Neural progenitor cell (in vitro differentiated cells): Measurements from ENCODE around the gene ARAF. TPM values are rescaled to one million over a fixed set of nuclear protein-coding genes. Genes with fewer than 3 reads are reported as not detected.

Experiments used
- DNase-seq: peaks from one replicate; pipeline ENCODE4 v3.0.0-alpha.2; 2016; ENCODE audit warnings: low spot score
- H2AFZ ChIP-seq: fragments of 200-600 bp; sonication (generic); replicated peaks from 2 replicates; pipeline ENCODE4 v1.6.1; 2016; ENCODE audit warnings: antibody characterized with exemption
- H3F3A ChIP-seq: fragments of 200-600 bp; sonication (generic); 2 replicates; pipeline ENCODE4 v1.6.1; 2016; ENCODE audit warnings: antibody characterized with exemption, low read depth
- H3K27ac ChIP-seq: fragments of 200-600 bp; sonication (generic); 2 replicates; pipeline ENCODE4 v1.5.1; 2016; ENCODE audit warnings: mild to moderate bottlenecking
- H3K27me3 ChIP-seq: fragments of 200-600 bp; sonication (generic); 2 replicates; pipeline ENCODE4 v1.6.1; 2016; ENCODE audit warnings: mild to moderate bottlenecking, moderate library complexity
- H3K36me3 ChIP-seq: fragments of 200-600 bp; sonication (generic); 2 replicates; pipeline ENCODE4 v1.5.1; 2016
- H3K4me1 ChIP-seq: fragments of 200-600 bp; sonication (generic); 2 replicates; pipeline ENCODE4 v1.6.1; 2016; ENCODE audit warnings: mixed run types
- H3K4me2 ChIP-seq: fragments of 200-600 bp; sonication (generic); 2 replicates; pipeline ENCODE4 v1.6.1; 2016
- H3K4me3 ChIP-seq: fragments of 200-600 bp; sonication (generic); 2 replicates; pipeline ENCODE4 v1.5.1; 2016
- H3K79me2 ChIP-seq: fragments of 200-600 bp; sonication (generic); 2 replicates; pipeline ENCODE4 v1.6.1; 2016; ENCODE audit warnings: low read depth
- H3K9ac ChIP-seq: fragments of 200-600 bp; sonication (generic); 2 replicates; pipeline ENCODE4 v1.6.1; 2016
- H3K9me3 ChIP-seq: fragments of 200-600 bp; sonication (generic); 2 replicates; pipeline ENCODE4 v1.5.1; 2016; ENCODE audit warnings: low read depth
- H4K20me1 ChIP-seq: fragments of 200-600 bp; sonication (generic); 2 replicates; pipeline ENCODE4 v1.6.1; 2016; ENCODE audit warnings: low read depth
- H3K27ac Mint-ChIP-seq: 3 replicates; pipeline ENCODE4 v1.8.0; 2021; ENCODE audit warnings: mixed read lengths
- H3K27me3 Mint-ChIP-seq: 2 replicates; pipeline ENCODE4 v1.8.0; 2022; ENCODE audit warnings: low read depth, mild to moderate bottlenecking, inconsistent platforms, moderate library complexity, mixed read lengths; ENCODE audit not compliant: insufficient read depth
- H3K36me3 Mint-ChIP-seq: 3 replicates; pipeline ENCODE4 v1.8.0; 2021; ENCODE audit warnings: mixed read lengths
- H3K4me1 Mint-ChIP-seq: 3 replicates; pipeline ENCODE4 v1.8.0; 2021; ENCODE audit warnings: mixed read lengths
- H3K4me3 Mint-ChIP-seq: 3 replicates; pipeline ENCODE4 v1.8.0; 2021; ENCODE audit warnings: mild to moderate bottlenecking, moderate library complexity, mixed read lengths
- H3K9me3 Mint-ChIP-seq: 3 replicates; pipeline ENCODE4 v1.8.0; 2020; ENCODE audit warnings: mixed read lengths
- EZH2 ChIP-seq: fragments of 200-600 bp; sonication (generic); IDR thresholded peaks from 2 replicates; pipeline ENCODE4 v1.6.1; 2017; ENCODE audit warnings: antibody characterized with exemption, mild to moderate bottlenecking, moderate library complexity
- EZH2phosphoT487 ChIP-seq: fragments of 200-600 bp; sonication (generic); IDR thresholded peaks from 2 replicates; pipeline ENCODE4 v1.6.1; 2017; ENCODE audit warnings: antibody characterized with exemption
- total RNA-seq: library from RNA; depleted of rRNA; stranded (reverse); fragments of >200 nt; gene quantifications from 2 replicates; pipeline ENCODE4 v1.2.3, GENCODE V29; 2015; ENCODE audit warnings: low replicate concordance
- TF ChIP-seq, protein P1 (sequence below): fragments of 200-600 bp; sonication (generic); IDR thresholded peaks from 2 replicates; pipeline ENCODE4 v1.5.1; 2017; ENCODE audit warnings: antibody characterized with exemption, mild to moderate bottlenecking

The ARAF gene
- total RNA-seq, 1 donor from 2014 or later: 17.4 TPM

- H3K27me3 ChIP-seq: no peaks in the 10 kb centered on the region
- no peak for DNase-seq
- H3K4me3 Mint-ChIP-seq: no peak overlapping the region
- peaks cover 9% of the 10 kb centered on the region for H3K36me3 Mint-ChIP-seq
- no peaks in the 10 kb centered on the region for H4K20me1 ChIP-seq
- H3K27ac ChIP-seq: no peak overlapping the region
- H3K9me3 ChIP-seq: no peaks in the 10 kb centered on the region
- H3K27me3 Mint-ChIP-seq: peaks cover 9% of the 10 kb centered on the region
- H3K4me1 ChIP-seq: peaks cover 6% of the 10 kb centered on the region
- peaks cover 12% of the 10 kb centered on the region for H3K4me1 Mint-ChIP-seq
- H3K4me3 ChIP-seq: no peak overlapping the region
- H3K9me3 Mint-ChIP-seq: peaks cover 31% of the 10 kb centered on the region
- no peak overlapping the region for H2AFZ ChIP-seq
- TF ChIP-seq, protein P1, sequence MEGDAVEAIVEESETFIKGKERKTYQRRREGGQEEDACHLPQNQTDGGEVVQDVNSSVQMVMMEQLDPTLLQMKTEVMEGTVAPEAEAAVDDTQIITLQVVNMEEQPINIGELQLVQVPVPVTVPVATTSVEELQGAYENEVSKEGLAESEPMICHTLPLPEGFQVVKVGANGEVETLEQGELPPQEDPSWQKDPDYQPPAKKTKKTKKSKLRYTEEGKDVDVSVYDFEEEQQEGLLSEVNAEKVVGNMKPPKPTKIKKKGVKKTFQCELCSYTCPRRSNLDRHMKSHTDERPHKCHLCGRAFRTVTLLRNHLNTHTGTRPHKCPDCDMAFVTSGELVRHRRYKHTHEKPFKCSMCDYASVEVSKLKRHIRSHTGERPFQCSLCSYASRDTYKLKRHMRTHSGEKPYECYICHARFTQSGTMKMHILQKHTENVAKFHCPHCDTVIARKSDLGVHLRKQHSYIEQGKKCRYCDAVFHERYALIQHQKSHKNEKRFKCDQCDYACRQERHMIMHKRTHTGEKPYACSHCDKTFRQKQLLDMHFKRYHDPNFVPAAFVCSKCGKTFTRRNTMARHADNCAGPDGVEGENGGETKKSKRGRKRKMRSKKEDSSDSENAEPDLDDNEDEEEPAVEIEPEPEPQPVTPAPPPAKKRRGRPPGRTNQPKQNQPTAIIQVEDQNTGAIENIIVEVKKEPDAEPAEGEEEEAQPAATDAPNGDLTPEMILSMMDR: no peak
- TF ChIP-seq EZH2 (no peak), EZH2phosphoT487 (no peak)
- H3K79me2 ChIP-seq: no peaks in the 10 kb centered on the region
- H3K4me2 ChIP-seq: no peak overlapping the region
- no peaks in the 10 kb centered on the region for H3K36me3 ChIP-seq
- peaks cover 10% of the 10 kb centered on the region for H3F3A ChIP-seq
- no peak overlapping the region for H3K27ac Mint-ChIP-seq
- no peak overlapping the region for H3K9ac ChIP-seq
Measured at GRCh38 chrX:47576021-47576898, 15.3 kb downstream of the ARAF start.

DNA sequence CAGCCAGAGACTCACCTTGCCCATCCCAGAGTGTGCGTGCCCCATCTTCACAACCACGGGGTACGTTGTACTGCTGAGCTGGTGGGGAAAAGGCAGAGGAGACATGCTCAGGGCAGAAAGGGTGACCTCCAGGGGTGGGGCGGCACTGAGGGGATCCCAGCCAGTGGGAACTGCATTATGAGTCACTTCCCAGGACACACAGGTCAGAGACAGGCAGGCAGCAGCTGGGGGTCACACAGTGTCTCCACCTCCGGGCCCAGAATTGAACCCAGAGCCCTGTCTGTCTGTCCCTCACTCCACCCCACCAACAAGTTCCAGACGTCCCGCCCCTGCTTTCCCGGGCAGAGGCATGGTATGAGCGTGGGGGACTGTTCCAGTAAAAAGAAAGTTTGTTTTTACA, 16.4 kb downstream of the ARAF start:
- Mint-ChIP-seq H3K9me3 (peaks cover 24% of the 10 kb centered on the region), H3K27me3 (peaks cover 12% of the 10 kb centered on the region), H3K4me1 (peaks cover 16% of the 10 kb centered on the region), H3K27ac (no peak overlapping the region), H3K4me3 (no peak overlapping the region), H3K36me3 (no peaks in the 10 kb centered on the region)
- H2AFZ ChIP-seq: no peak overlapping the region
- no peak overlapping the region for H3K4me2 ChIP-seq
- no peak overlapping the region for H3K4me3 ChIP-seq
- H3F3A ChIP-seq: peaks cover 10% of the 10 kb centered on the region
- H3K9ac ChIP-seq: no peak overlapping the region
- no peaks in the 10 kb centered on the region for H4K20me1 ChIP-seq
- TF ChIP-seq EZH2phosphoT487 (no peak), EZH2 (no peak)
- H3K9me3 ChIP-seq: no peaks in the 10 kb centered on the region
- H3K4me1 ChIP-seq: peaks cover 6% of the 10 kb centered on the region
- no peak for DNase-seq
- no peaks in the 10 kb centered on the region for H3K79me2 ChIP-seq
- no peaks in the 10 kb centered on the region for H3K27me3 ChIP-seq
- no peak overlapping the region for H3K27ac ChIP-seq
- no peaks in the 10 kb centered on the region for H3K36me3 ChIP-seq

- Histone ChIP-seq H2AFZ (no peak overlapping the region), H3K27me3 (no peaks in the 10 kb centered on the region), H3K4me1 (peaks cover 6% of the 10 kb centered on the region), H4K20me1 (no peaks in the 10 kb centered on the region), H3K4me3 (no peak overlapping the region), H3K36me3 (no peaks in the 10 kb centered on the region), H3K4me2 (no peak overlapping the region), H3K9me3 (no peaks in the 10 kb centered on the region), H3K27ac (no peak overlapping the region), H3F3A (peaks cover 9% of the 10 kb centered on the region), H3K79me2 (no peaks in the 10 kb centered on the region), H3K9ac (no peak overlapping the region)
- TF ChIP-seq EZH2 (no peak), EZH2phosphoT487 (no peak)
- TF ChIP-seq, protein P1: no peak
- DNase-seq: no peak
- peaks cover 21% of the 10 kb centered on the region for H3K9me3 Mint-ChIP-seq
- peaks cover 12% of the 10 kb centered on the region for H3K27me3 Mint-ChIP-seq
- H3K27ac Mint-ChIP-seq: no peak overlapping the region
- H3K36me3 Mint-ChIP-seq: no peaks in the 10 kb centered on the region
- H3K4me1 Mint-ChIP-seq: peaks cover 16% of the 10 kb centered on the region
- H3K4me3 Mint-ChIP-seq: no peak overlapping the region
Measured at GRCh38 chrX:47577901-47578300, 16.9 kb downstream of the ARAF start.

DNA sequence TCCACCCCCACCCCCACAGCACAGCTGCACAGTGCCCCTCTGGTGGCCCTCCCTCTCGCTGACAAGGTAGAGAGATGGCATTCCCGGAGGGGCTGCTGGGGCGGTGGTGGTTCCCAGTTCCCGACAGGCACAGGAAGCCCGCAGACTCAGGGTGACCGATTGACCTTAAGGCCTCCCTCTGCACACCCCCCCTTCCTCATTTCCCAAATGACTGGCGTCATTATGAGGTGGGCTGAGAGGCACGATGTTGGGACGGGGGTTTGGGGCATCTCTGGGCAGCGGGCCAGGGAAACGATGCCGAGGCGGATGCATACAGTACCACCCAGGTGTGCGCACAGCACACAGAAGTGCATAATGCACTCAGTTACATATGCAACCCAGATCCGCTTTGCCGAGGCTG, 17.7 kb downstream of the ARAF start:
- H3K9me3 Mint-ChIP-seq: peaks cover 14% of the 10 kb centered on the region
- no peak overlapping the region for H2AFZ ChIP-seq
- H3K4me2 ChIP-seq: no peak overlapping the region
- peaks cover 1% of the 10 kb centered on the region for H3F3A ChIP-seq
- no peak overlapping the region for H3K9ac ChIP-seq
- no peaks in the 10 kb centered on the region for H3K9me3 ChIP-seq
- H3K4me3 Mint-ChIP-seq: no peak overlapping the region
- H3K36me3 ChIP-seq: no peaks in the 10 kb centered on the region
- H3K4me1 Mint-ChIP-seq: peaks cover 11% of the 10 kb centered on the region
- no peak overlapping the region for H3K27ac ChIP-seq
- H3K27me3 ChIP-seq: no peaks in the 10 kb centered on the region
- no peak for DNase-seq
- no peak overlapping the region for H3K4me3 ChIP-seq
- no peak for TF ChIP-seq EZH2phosphoT487
- no peak for TF ChIP-seq EZH2
- TF ChIP-seq, protein P1: no peak
- H3K4me1 ChIP-seq: no peaks in the 10 kb centered on the region
- H4K20me1 ChIP-seq: no peaks in the 10 kb centered on the region
- H3K36me3 Mint-ChIP-seq: no peaks in the 10 kb centered on the region
- H3K27ac Mint-ChIP-seq: no peak overlapping the region
- peaks cover 7% of the 10 kb centered on the region for H3K27me3 Mint-ChIP-seq
- H3K79me2 ChIP-seq: no peaks in the 10 kb centered on the region
